Thyroid gland (tissue), 4 donors: ENCODE measurements around the gene SYCE1. TPM values are rescaled to one million over a fixed set of nuclear protein-coding genes. Genes with fewer than 3 reads are reported as not detected.

Source experiments
- DNase-seq, 2 donors: peaks; one replicate each; pipeline ENCODE4 v3.0.0-alpha.2; 2019
- H3K27ac ChIP-seq, 3 donors: fragments of 200-600 bp; sonication (generic); 1 replicate in 2 of 3; 2 replicates in 1 of 3; pipeline ENCODE4 v1.5.1; 2016 to 2019; ENCODE audit warnings: mild to moderate bottlenecking in 1 of 3, moderate library complexity in 1 of 3
- H3K27me3 ChIP-seq: fragments of 200-600 bp; sonication (generic); one replicate; pipeline ENCODE4 v1.5.1; 2019
- H3K36me3 ChIP-seq, 2 donors: fragments of 200-600 bp; sonication (generic); one replicate each; pipeline ENCODE4 v1.5.1; 2016 to 2019
- H3K4me1 ChIP-seq, 2 donors: fragments of 200-600 bp; sonication (generic); one replicate each; pipeline ENCODE4 v1.5.1; 2017 to 2019
- H3K4me3 ChIP-seq, 3 donors: fragments of 200-600 bp; sonication (generic); replicated peaks in 1 of 3; 1 replicate in 2 of 3; 2 replicates in 1 of 3; pipeline ENCODE4 v1.5.1; 2016; ENCODE audit warnings: mild to moderate bottlenecking in 1 of 3
- H3K9me3 ChIP-seq: fragments of 200-600 bp; sonication (generic); one replicate; pipeline ENCODE4 v1.5.1; 2017
- POLR2A ChIP-seq, 2 donors: fragments of 450-650 bp; IDR thresholded peaks; one replicate each; pipeline ENCODE4 v1.6.1; 2017; ENCODE audit warnings: antibody characterized with exemption in 2 of 2, mild to moderate bottlenecking in 2 of 2, moderate library complexity in 1 of 2
- WGBS, 2 donors: methylation state at CpG; one replicate each; pipeline ENCODE4 v1.1.5; 2017; 5-methylcytosine and 5-hydroxymethylcytosine counted together
- intact Hi-C: fragments of 100-400 bp; cut with DNase I; formaldehyde crosslinking; loops from one replicate; pipeline ENCODE4 v1.15.1; 2023
- total RNA-seq, 4 donors: library from RNA; depleted of rRNA; stranded (reverse); fragments of >200 nt; gene quantifications; one replicate each; pipeline ENCODE4 v1.2.3, GENCODE V29; 2016
- TF ChIP-seq, protein P1 (sequence below), 6 experiments: fragments of 200-600 bp in 3 of 6; fragments of 450-650 bp in 3 of 6; sonication (generic) in 3 of 6; IDR thresholded peaks; one replicate each; pipeline ENCODE4 v1.5.1; 2016 to 2019; ENCODE audit warnings: antibody characterized with exemption in 6 of 6, mild to moderate bottlenecking in 2 of 6, inconsistent platforms in 1 of 6, moderate library complexity in 1 of 6

Gene SYCE1
- total RNA-seq, 4 donors from 2014 or later, result 1.0 to 6.4 TPM; not detected in 2

DNA sequence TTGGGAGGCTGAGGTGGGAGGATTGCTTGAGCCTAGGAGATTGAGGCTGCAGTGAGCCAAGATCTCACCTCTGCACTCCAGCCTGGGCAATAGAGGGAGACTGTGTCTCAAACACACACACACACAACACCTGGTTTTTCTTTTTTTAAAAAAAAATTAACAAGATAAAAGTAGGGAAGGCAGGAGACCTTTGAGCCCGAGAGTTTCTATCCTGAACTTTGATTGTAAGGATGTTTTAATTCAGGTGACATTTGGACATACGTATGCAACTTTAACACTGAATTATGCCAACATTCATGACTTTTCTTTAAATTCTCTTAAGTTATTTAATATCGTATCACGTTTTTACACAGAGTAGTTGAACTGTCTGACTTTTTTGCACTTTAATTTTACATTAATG lies 49.9 kb downstream of the SYCE1 start:
- H3K4me1 ChIP-seq, result peaks cover 0 to 6% of the 10 kb centered on the region in 2 donors
- intact Hi-C loops, result no loop called here
- no peaks in the 10 kb centered on the region for H3K9me3 ChIP-seq
- no peaks in the 10 kb centered on the region for H3K36me3 ChIP-seq
- no peak for DNase-seq
- 70 to 75% methylated on average over 4 of the region's 4 CpGs for WGBS, 2 donors
- no peaks in the 10 kb centered on the region for H3K27me3 ChIP-seq
- no peak overlapping the region for H3K27ac ChIP-seq
- H3K4me3 ChIP-seq, result no peak overlapping the region
- no peak for TF ChIP-seq POLR2A (IDR thresholded peaks at IDR 0.05)
- TF ChIP-seq, protein P1, sequence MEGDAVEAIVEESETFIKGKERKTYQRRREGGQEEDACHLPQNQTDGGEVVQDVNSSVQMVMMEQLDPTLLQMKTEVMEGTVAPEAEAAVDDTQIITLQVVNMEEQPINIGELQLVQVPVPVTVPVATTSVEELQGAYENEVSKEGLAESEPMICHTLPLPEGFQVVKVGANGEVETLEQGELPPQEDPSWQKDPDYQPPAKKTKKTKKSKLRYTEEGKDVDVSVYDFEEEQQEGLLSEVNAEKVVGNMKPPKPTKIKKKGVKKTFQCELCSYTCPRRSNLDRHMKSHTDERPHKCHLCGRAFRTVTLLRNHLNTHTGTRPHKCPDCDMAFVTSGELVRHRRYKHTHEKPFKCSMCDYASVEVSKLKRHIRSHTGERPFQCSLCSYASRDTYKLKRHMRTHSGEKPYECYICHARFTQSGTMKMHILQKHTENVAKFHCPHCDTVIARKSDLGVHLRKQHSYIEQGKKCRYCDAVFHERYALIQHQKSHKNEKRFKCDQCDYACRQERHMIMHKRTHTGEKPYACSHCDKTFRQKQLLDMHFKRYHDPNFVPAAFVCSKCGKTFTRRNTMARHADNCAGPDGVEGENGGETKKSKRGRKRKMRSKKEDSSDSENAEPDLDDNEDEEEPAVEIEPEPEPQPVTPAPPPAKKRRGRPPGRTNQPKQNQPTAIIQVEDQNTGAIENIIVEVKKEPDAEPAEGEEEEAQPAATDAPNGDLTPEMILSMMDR (IDR thresholded peaks at IDR 0.05), result no peak

DNA sequence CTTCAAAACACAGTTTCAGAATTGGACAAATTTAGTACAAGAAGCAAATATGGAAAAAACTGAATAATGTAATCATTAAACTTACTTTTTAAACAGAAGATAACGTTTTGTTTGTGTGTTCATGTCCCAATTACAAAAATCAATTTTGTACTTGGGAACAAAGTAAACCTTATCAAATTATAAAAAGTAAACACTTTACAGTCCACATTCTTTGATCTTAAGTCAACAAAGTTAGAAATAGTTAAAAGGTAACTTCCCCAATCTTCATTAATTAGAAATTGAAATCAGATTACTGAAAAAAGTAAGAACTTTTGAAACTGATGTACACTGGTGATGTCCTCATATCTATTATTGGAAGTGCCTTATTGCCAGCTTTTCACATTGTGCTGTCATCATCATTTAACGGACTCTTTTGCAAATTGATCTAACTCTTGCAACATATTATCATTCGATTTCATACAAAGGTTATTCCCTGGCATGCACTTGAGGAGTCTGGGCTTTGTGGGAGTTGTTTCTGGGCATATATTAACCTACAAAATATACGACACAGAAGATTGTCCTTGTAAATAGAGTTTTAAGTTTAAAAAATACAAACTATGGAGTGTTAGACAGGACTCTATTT lies 53.4 kb downstream of the SYCE1 start:
- no peak overlapping the region for H3K4me3 ChIP-seq
- no peak for DNase-seq
- H3K27ac ChIP-seq, result no peak overlapping the region
- TF ChIP-seq POLR2A (IDR thresholded peaks at IDR 0.05), result no peak
- TF ChIP-seq, protein P1 (IDR thresholded peaks at IDR 0.05), result no peak
- no peaks in the 10 kb centered on the region for H3K36me3 ChIP-seq
- intact Hi-C loops, result no loop called here
- no peaks in the 10 kb centered on the region for H3K27me3 ChIP-seq
- H3K4me1 ChIP-seq, result no peaks in the 10 kb centered on the region
- 49 to 59% methylated on average over 4 of the region's 4 CpGs for WGBS, 2 donors
- H3K9me3 ChIP-seq, result no peaks in the 10 kb centered on the region

DNA sequence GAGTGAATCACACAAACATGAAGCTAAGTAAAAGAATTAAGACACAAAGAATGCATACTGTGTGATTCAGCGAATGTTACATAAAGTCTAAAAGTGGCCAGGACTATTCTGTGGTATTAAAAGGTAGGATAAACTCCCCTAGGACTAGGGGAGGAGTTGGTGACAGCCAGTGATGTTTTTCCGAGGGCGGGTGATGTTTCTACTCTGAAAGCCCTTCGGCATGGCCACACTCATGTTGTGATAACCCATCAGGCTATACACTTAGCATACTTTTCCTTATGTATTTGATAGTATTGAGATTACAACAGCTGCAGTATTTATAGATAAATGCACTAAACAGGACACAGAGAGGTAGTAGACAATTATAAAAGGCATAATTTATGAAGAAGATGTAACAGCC lies 54.0 kb downstream of the SYCE1 start:
- H3K4me3 ChIP-seq, result no peak overlapping the region
- TF ChIP-seq, protein P1 (IDR thresholded peaks at IDR 0.05), result no peak
- TF ChIP-seq POLR2A (IDR thresholded peaks at IDR 0.05), result no peak
- H3K36me3 ChIP-seq, result no peaks in the 10 kb centered on the region
- no peak for DNase-seq
- H3K4me1 ChIP-seq, result no peaks in the 10 kb centered on the region
- 66 to 68% methylated on average over 4 of the region's 4 CpGs for WGBS, 2 donors
- no peaks in the 10 kb centered on the region for H3K27me3 ChIP-seq
- intact Hi-C loops, result no loop called here
- H3K27ac ChIP-seq, result no peak overlapping the region
- H3K9me3 ChIP-seq, result no peaks in the 10 kb centered on the region

DNA sequence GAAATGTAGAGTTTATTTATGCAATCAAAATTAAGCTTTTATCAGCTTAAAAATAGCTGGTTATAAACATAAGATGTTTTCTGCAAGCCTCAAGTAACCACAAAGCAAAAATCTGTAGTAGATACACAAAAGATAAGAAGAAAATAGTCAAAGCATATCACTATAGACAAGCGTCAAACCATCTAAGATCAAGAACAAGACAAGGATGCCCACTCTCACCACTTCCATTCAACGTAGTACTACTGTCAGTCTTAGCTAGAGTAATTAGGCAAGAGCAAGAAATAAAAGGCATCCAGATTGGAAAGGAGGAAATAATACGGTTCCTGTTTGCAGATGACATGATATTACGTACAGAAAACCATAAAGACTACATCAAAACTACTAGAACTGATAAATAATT lies 55.7 kb downstream of the SYCE1 start:
- no peak for DNase-seq
- H3K27ac ChIP-seq, result no peak overlapping the region
- no peaks in the 10 kb centered on the region for H3K9me3 ChIP-seq
- 78 to 82% methylated on average over 4 of the region's 4 CpGs for WGBS, 2 donors
- H3K27me3 ChIP-seq, result no peaks in the 10 kb centered on the region
- no peaks in the 10 kb centered on the region for H3K4me1 ChIP-seq
- TF ChIP-seq POLR2A (IDR thresholded peaks at IDR 0.05), result no peak
- TF ChIP-seq, protein P1 (IDR thresholded peaks at IDR 0.05), result no peak
- H3K36me3 ChIP-seq, result no peaks in the 10 kb centered on the region
- no peak overlapping the region for H3K4me3 ChIP-seq
- intact Hi-C loops, result no loop called here

Other genes with a start within 250 kb of the SYCE1 start
- gene CALY, start 228.7 kb downstream of the SYCE1 start, total RNA-seq, result 1 to 10 TPM in 1 of 4 donors, under 1 TPM in 1, not detected in 2; 0.13 to 1.5 TPM
- not detected for gene PRAP1, start 218.2 kb downstream of the SYCE1 start, total RNA-seq
- 10 to 100 TPM in 3 of 4 donors, 1 to 10 TPM in 1; 7.4 to 25.9 (median 18.9) TPM for gene FUOM, start 207.6 kb downstream of the SYCE1 start, total RNA-seq
- 100 to 1,000 TPM in 2 of 4 donors, 10 to 100 TPM in 2; 73.9 to 135 (median 99.5) TPM for gene ECHS1, start 192.2 kb downstream of the SYCE1 start, total RNA-seq
- 10 to 100 TPM in 2 of 4 donors, 1 to 10 TPM in 2; 3.5 to 11.0 (median 9.9) TPM for gene PAOX, start 186.3 kb downstream of the SYCE1 start, total RNA-seq
- gene MTG1, start 171.4 kb downstream of the SYCE1 start, total RNA-seq, result 10 to 100 TPM; 23.8 to 40.8 (median 35.0) TPM
- under 1 TPM in 1 of 4 donors, not detected in 3; 0.15 TPM for gene SPRN, start 141.0 kb downstream of the SYCE1 start, total RNA-seq
- 10 to 100 TPM in 1 of 4 donors, 1 to 10 TPM in 3; 2.6 to 12.6 (median 3.4) TPM for gene SCART1, start 111.6 kb downstream of the SYCE1 start, total RNA-seq
- gene CYP2E1, start 38.2 kb downstream of the SYCE1 start, total RNA-seq, result 1 to 10 TPM in 2 of 4 donors, under 1 TPM in 2; 0.20 to 2.6 (median 1.4) TPM
- gene FRG2B, start 61.2 kb upstream of the SYCE1 start, total RNA-seq, result not detected